Lung (tissue), 12 donors: ENCODE results near the gene F2RL3. TPM values are rescaled to one million over a fixed set of nuclear protein-coding genes. Genes with fewer than 3 reads are reported as not detected.
A peak's percentile ranks its signal among the peaks of the same experiment; 100 is the strongest.

Experiments used
- ATAC-seq: fragments of 200-7000 bp; cut with Tn5 transposase; one replicate; pipeline ENCODE4 v1.9.1; 2020; ENCODE audit warnings: moderate number of reproducible peaks; ENCODE audit not compliant: insufficient read depth, low FRiP score
- DNase-seq, 3 donors: peaks; one replicate each; pipeline ENCODE4 v3.0.0-alpha.2; 2013 to 2017
- H3K27ac ChIP-seq, 2 donors: one replicate each; pipeline ENCODE4 v1.5.1; 2013; ENCODE audit warnings: mild to moderate bottlenecking in 2 of 2, moderate library complexity in 2 of 2, control low read depth in 1 of 2, inconsistent platforms in 1 of 2, low read depth in 1 of 2, low read length in 1 of 2
- H3K27me3 ChIP-seq, 3 donors: one replicate each; pipeline ENCODE4 v1.5.1; 2013; ENCODE audit warnings: low read length in 2 of 3; ENCODE audit not compliant: control insufficient read depth in 3 of 3, insufficient read depth in 3 of 3
- H3K36me3 ChIP-seq, 4 donors: one replicate each; pipeline ENCODE4 v1.5.1; 2013; ENCODE audit warnings: low read length in 4 of 4, mild to moderate bottlenecking in 1 of 4, moderate library complexity in 1 of 4; ENCODE audit not compliant: control insufficient read depth in 4 of 4, insufficient read depth in 4 of 4
- H3K4me1 ChIP-seq, 5 donors: one replicate each; pipeline ENCODE4 v1.5.1; 2013; ENCODE audit warnings: low read length in 5 of 5, mild to moderate bottlenecking in 2 of 5, moderate library complexity in 1 of 5; ENCODE audit not compliant: control insufficient read depth in 5 of 5, insufficient read depth in 5 of 5
- H3K4me3 ChIP-seq: one replicate; pipeline ENCODE4 v1.5.1; 2013; ENCODE audit warnings: mild to moderate bottlenecking, control low read depth, moderate library complexity
- H3K9ac ChIP-seq, 2 donors: one replicate each; pipeline ENCODE4 v1.5.1; 2013; ENCODE audit warnings: low read length in 2 of 2, control low read depth in 1 of 2; ENCODE audit not compliant: insufficient read depth in 1 of 2
- H3K9me3 ChIP-seq, 4 donors: one replicate each; pipeline ENCODE4 v1.5.1; 2013; ENCODE audit warnings: low read length in 3 of 4, mild to moderate bottlenecking in 1 of 4, moderate library complexity in 1 of 4; ENCODE audit not compliant: control insufficient read depth in 4 of 4, insufficient read depth in 3 of 4
- WGBS, 2 donors: extraction: QIAGEN DNeasy Blood & Tissue Kit; methylation state at CpG; one replicate each; pipeline ENCODE4 v1.1.7; 2013; 5-methylcytosine and 5-hydroxymethylcytosine counted together
- polyA plus RNA-seq, 2 donors: library from polyadenylated mRNA; stranded (reverse); fragments of 200-250 nt; gene quantifications; one replicate each; pipeline ENCODE4 v1.2.1, GENCODE V29; 2013
- total RNA-seq, 2 donors: library from RNA; depleted of rRNA in 1 of 2; stranded (reverse); fragments of >200 nt in 1 of 2; gene quantifications; one replicate each; pipeline ENCODE4 v1.2.1, GENCODE V29; 2014 to 2021
- TF ChIP-seq, protein P1 (sequence below): IDR thresholded peaks from 2 replicates; pipeline ENCODE4 v1.5.1; 2012; ENCODE audit warnings: mild to moderate bottlenecking; ENCODE audit errors: control extremely low read depth, extremely low read depth
- donor health status: control.
- donor health status: control.
- donor health status: Bipolar disorder and iron deficiency.
- donor health status: healthy.
- donor health status: DM: yes; HTN: yes; CAD: no.

The F2RL3 gene
- total and polyA plus RNA-seq, 4 donors = 5.8 to 76.8 (median 53.0) TPM

DNA sequence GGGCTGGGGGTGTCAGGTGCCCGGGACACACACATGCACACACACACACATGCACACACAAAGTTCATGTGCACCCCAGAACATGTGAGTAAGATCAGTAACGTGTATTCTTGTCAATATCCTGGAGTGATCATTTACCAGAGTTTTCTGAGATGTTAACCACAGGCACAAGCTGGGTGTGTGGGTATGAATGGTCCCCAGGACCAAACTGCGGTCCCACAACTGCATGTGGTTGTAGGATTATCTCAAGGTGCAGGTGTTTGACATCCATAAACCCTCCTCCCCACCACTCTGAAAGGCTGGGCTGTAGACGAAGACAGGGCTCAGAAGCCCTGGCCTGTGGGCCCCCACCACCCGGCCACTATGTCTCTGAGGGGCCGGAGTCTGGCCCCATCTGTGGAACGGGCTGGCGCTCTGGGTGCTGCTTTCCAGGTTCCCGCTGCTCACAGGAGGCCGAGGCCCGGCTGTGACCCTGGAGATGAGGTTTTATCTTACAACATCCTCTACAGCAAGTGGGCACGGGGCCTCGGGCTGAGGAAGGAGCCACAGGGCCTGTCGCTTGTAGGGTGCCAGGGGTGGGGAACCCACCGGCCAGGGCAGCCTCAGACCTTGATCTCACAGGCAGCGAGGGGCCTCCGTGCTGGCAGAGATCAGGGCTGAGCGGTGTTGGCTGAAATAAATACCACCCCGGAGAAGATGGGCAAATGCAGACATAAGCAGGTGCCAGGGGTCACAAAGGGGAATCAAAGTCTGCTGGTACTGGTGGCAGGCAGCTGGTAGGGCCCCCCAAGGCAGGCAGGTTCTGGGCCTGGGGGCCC is 4.3 kb downstream of the F2RL3 start:
- DNase-seq (no peak), ATAC-seq (no peak)

DNA sequence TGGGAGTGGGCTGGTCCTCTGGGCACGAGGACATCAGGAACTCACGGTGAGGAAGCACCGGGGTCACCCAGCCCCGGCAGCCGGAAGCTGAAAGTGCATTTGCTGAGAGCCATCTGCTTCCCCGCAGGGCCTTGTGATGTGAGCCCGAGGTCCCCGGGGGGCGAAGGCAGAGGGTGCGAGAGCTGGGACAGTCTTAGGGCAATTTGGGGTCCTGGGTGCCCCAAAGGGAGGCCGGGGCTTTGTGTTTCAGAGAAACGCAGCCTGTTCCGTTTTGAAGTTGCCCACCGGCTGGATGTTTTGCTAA is 4.8 kb downstream of the F2RL3 start:
- Histone ChIP-seq H3K4me1 (peaks cover 0 to 8% (median 0%) of the 10 kb centered on the region in 5 donors), H3K27ac (peak overlapping the region in 1 of 2 donors; percentile 77), H3K4me3 (no peak overlapping the region), H3K36me3 (peaks cover 0 to 3% (median 0%) of the 10 kb centered on the region in 4 donors), H3K9ac (no peak overlapping the region), H3K9me3 (peaks cover 0 to 4% (median 0%) of the 10 kb centered on the region in 4 donors), H3K27me3 (no peaks in the 10 kb centered on the region)
- TF ChIP-seq, protein P1, sequence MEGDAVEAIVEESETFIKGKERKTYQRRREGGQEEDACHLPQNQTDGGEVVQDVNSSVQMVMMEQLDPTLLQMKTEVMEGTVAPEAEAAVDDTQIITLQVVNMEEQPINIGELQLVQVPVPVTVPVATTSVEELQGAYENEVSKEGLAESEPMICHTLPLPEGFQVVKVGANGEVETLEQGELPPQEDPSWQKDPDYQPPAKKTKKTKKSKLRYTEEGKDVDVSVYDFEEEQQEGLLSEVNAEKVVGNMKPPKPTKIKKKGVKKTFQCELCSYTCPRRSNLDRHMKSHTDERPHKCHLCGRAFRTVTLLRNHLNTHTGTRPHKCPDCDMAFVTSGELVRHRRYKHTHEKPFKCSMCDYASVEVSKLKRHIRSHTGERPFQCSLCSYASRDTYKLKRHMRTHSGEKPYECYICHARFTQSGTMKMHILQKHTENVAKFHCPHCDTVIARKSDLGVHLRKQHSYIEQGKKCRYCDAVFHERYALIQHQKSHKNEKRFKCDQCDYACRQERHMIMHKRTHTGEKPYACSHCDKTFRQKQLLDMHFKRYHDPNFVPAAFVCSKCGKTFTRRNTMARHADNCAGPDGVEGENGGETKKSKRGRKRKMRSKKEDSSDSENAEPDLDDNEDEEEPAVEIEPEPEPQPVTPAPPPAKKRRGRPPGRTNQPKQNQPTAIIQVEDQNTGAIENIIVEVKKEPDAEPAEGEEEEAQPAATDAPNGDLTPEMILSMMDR = no peak
- ATAC-seq = no peak
- peak in 1 of 3 donors; percentile 46 for DNase-seq
- 13 to 38% methylated on average over 14 of the region's 14 CpGs for WGBS, 2 donors

More for the DNA sequence above, 4.3 kb downstream of the F2RL3 start:
- no peaks in the 10 kb centered on the region for H3K27me3 ChIP-seq
- no peak overlapping the region for H3K4me3 ChIP-seq
- H3K4me1 ChIP-seq = peaks cover 0 to 12% (median 0%) of the 10 kb centered on the region in 5 donors
- peak overlapping the region in 1 of 2 donors; percentile 73 for H3K27ac ChIP-seq
- TF ChIP-seq, protein P1 = no peak
- H3K36me3 ChIP-seq = peaks cover 0 to 3% (median 0%) of the 10 kb centered on the region in 4 donors
- H3K9me3 ChIP-seq = peaks cover 0 to 4% (median 0%) of the 10 kb centered on the region in 4 donors
- 59 to 66% methylated on average over 19 of the region's 19 CpGs for WGBS, 2 donors
- no peak overlapping the region for H3K9ac ChIP-seq

DNA sequence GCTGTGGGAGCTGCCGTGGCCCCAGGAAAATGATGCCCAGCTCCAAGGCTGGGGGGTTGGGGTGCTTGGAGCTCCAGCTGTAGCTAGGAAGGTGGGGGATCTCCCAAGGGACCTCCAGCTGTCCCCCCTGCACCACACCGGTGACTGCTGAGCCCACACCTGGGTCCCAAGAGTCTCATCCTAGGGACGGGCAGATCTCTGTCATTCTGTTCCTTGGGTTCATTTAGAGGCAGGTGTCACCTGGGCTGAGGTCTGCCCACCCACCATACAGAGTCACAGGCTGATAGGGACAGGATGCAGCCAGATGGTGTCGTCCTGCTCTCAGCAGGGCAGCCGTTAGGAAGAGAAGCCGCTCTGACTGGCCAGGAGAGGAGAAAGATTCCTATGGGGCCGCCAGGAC is 5.3 kb downstream of the F2RL3 start:
- H3K9me3 ChIP-seq = peaks cover 0 to 4% (median 0%) of the 10 kb centered on the region in 4 donors
- no peak overlapping the region for H3K9ac ChIP-seq
- DNase-seq (no peak), ATAC-seq (no peak)
- peak overlapping the region in 1 of 2 donors; percentile 77 for H3K27ac ChIP-seq
- H3K36me3 ChIP-seq = peaks cover 0 to 3% (median 0%) of the 10 kb centered on the region in 4 donors
- peaks cover 0 to 4% (median 0%) of the 10 kb centered on the region in 5 donors for H3K4me1 ChIP-seq
- 74 to 84% methylated on average over 7 of the region's 7 CpGs for WGBS, 2 donors
- TF ChIP-seq, protein P1 = no peak
- no peaks in the 10 kb centered on the region for H3K27me3 ChIP-seq
- no peak overlapping the region for H3K4me3 ChIP-seq
